Fibroblast of villous mesenchyme (primary cell): ENCODE results near the gene IL22RA2. TPM values are rescaled to one million over a fixed set of nuclear protein-coding genes. Genes with fewer than 3 reads are reported as not detected.

Experiments used
- DNase-seq: peaks from one replicate; pipeline ENCODE4 v3.0.0-alpha.2; 2010; ENCODE audit warnings: low read depth
- H3K4me3 ChIP-seq: 2 replicates; pipeline ENCODE4 v1.5.1; 2011; ENCODE audit warnings: low read depth, mild to moderate bottlenecking, low read length
- total RNA-seq: library from RNA; depleted of rRNA; stranded (reverse); fragments of >200 nt; gene quantifications from 2 replicates; pipeline ENCODE4 v1.2.3, GENCODE V29; 2012
- TF ChIP-seq, protein P1 (sequence below): IDR thresholded peaks from 2 replicates; pipeline ENCODE4 v1.5.1; 2012; ENCODE audit warnings: low read depth, mild to moderate bottlenecking, low read length; ENCODE audit not compliant: insufficient read depth

The IL22RA2 gene
- total RNA-seq, 1 donor = not detected

DNA sequence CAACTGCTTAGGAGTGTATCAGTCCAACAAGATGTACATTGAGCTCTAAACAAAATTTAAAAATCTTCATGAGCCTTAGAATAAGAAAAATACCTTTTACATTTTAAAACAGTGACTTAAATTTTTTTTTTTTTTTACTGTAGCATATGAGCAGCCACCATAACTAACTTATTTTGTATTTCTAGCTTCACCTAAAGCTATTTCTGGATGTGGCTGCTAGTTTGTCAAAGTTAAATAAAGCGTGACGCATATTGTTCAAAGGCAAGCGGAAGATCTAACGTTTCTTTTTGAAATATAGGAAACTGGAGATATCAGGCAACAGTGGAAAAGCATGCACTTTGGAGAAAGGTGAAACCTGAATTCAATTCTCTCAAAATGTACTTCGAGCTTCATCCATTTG lies 3.3 kb upstream of the IL22RA2 start:
- no peak overlapping the region for H3K4me3 ChIP-seq
- TF ChIP-seq, protein P1, sequence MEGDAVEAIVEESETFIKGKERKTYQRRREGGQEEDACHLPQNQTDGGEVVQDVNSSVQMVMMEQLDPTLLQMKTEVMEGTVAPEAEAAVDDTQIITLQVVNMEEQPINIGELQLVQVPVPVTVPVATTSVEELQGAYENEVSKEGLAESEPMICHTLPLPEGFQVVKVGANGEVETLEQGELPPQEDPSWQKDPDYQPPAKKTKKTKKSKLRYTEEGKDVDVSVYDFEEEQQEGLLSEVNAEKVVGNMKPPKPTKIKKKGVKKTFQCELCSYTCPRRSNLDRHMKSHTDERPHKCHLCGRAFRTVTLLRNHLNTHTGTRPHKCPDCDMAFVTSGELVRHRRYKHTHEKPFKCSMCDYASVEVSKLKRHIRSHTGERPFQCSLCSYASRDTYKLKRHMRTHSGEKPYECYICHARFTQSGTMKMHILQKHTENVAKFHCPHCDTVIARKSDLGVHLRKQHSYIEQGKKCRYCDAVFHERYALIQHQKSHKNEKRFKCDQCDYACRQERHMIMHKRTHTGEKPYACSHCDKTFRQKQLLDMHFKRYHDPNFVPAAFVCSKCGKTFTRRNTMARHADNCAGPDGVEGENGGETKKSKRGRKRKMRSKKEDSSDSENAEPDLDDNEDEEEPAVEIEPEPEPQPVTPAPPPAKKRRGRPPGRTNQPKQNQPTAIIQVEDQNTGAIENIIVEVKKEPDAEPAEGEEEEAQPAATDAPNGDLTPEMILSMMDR = no peak
- no peak for DNase-seq

DNA sequence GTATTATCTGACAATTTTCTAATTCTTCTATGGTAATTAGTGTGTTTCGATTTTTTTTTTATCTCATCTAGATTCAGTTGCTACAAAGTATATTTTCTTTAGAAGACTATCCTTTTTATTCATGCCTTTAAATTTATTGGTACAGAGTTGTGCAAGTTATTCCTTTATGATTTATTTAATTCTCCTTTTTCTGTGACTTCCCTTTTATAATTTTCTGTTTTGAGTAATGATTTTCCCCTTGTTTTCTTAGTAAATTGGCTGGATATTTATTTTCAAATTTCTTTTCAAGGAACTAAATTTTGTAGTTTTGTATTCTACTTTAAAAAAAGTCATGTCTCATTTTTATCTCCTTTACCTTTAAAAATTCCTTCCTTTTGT lies 2.4 kb upstream of the IL22RA2 start:
- TF ChIP-seq, protein P1 = no peak
- H3K4me3 ChIP-seq = no peak overlapping the region
- no peak for DNase-seq

DNA sequence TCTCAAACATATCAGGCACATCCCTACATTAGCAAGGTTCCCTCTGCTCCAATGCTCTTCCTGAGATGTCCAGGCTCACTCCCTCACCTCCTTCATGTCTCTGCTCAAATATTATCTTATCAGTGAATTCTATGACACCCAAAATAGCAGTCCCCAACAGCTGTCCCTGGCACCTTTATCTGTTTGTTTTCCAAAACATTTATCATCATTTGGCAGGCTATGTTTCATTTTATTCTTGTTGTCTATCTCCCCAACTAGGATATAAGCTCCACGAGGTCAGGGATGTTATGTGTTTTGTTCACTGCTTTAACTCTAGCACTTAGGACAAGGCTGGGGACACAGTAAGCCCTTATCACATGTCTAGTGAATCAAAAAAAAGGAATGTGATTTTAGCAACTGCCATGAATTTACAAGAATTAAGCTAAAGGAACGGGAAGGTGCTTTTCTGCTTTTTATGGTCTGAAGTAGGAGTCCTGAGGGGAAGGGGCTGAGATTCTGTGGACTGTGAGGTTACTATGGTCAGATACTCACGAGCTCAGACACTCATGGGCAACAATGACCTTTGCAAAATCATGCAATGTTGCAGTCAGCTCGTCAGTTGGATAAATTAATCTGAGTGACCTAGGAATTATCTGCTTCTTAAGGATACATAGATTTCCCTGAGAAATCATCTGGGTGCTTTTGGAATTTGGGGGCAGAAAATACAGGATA lies 1.9 kb upstream of the IL22RA2 start:
- no peak for DNase-seq
- TF ChIP-seq, protein P1 = no peak
- H3K4me3 ChIP-seq = no peak overlapping the region

DNA sequence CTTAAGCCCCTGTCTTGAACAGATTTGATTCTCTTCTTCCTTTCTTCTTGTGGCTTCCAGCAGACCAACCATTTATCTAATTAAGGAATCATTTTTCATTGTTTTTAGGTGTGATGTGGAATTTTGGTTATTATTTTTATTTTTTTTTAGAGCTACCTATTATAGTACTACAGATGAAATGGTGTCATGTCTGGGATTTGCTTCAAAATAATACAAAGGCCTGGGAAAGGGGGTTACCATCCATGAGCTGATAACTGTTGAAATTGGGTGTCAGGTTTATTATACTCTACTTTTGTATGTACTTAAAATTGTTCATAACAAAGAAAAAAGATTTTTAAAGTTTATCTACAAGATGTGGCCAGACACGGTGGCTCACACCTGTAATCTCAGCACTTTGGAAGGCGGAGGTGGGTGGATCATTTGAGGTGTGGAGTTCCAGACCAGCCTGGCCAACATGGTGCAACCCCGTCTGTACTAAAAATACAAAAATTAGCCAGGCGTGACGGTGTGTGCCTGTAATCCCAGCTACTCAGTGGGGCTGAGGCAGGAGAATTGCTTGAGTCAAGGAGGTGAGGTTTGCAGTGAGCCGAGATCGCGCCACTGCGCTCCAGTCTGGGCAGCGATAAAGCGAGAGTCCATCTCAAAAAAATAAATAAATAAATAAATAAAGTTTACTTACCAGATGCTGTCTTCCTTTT lies 561 bp downstream of the IL22RA2 start:
- no peak for DNase-seq
- TF ChIP-seq, protein P1 = no peak
- H3K4me3 ChIP-seq = no peak overlapping the region

DNA sequence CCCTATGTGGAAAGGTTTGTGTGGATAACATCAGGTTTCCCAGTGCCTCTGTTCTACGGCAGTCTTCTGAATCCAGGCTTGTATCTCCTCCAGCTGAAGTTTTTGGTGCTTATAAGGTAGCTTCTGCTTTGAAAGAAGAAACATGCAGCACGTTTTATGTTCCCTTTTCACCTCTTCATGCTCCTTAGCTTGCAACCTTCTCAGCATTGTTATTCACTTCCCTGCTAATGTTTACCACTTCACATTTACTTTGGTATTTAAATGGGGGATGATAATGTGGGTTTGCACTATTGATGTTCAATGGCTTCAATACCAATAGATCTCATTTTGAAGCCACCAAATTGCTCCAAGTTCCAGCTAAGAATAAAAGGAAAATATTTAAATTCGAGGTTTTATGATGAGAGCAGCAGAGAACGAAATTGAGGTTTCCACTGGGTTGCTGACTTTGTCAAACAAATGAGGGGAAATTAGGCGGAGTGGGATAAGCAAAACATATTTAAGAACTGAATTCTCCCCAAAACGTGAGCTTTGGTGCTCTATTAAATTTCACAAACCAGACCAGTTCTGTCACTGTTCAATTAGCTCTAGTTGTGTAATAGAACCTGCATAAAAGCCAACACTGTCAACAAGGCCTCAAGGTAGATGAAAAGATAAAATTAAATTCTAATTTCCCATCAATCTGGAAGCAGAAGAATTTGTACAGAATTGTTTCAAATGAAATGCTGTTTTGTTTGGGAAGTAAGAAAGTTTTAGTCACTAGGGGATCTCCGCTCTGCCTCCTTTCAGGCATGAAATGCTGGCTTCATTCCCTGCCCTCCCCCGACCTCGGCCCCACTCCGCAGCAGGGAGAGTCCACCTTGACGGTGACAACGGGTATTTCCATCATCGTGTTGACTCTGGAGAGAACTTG lies 1.4 kb downstream of the IL22RA2 start:
- DNase-seq = no peak
- TF ChIP-seq, protein P1 = no peak

DNA sequence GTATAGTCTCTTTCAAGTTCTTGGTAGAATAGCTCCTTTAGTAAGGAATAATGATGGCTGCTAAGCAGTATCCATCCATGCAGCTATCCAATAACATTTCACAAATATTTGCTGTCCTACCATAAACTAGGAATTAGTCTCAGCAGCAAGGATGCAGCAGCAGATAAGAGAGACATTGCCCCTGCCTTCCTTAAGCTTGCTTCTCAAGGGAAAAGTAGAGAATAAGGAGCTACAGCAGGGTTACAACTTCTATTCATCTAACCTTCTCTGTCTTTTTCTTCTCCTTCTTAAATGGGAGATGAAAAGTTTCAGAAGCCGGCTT lies 2.4 kb downstream of the IL22RA2 start:
- TF ChIP-seq, protein P1 = no peak
- no peak overlapping the region for H3K4me3 ChIP-seq
- no peak for DNase-seq

More for the DNA sequence above, 1.4 kb downstream of the IL22RA2 start:
- H3K4me3 ChIP-seq = no peak overlapping the region
